Measurements from ENCODE around the gene TIAM1.
"Not testable (repeated sequence)": the region's sequence is repeated elsewhere in the genome, so short reads cannot be mapped to it uniquely, and the experiment has no call there.

Gene TIAM1

DNA sequence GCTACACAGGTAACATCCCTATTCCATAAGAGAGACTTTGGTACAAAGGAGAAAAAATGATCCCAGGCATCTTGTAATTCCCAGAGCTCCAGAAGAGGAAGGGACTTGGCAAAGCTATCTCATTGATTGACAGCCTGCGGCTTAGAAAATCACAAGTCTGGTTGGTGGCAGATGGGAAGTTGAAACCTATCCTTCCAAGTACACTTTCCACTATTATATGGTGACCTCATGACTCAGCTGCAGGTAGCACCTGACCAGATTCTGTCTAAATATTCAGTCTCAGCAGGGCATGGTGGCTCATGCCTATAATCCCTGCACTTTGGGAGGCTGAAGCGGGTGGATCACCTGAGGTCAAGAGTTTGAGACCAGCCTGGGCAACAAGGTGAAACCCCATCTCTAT, 89.9 kb downstream of the TIAM1 start:
- no peak for DNase-seq (ENCODE audit: low spot score)

DNA sequence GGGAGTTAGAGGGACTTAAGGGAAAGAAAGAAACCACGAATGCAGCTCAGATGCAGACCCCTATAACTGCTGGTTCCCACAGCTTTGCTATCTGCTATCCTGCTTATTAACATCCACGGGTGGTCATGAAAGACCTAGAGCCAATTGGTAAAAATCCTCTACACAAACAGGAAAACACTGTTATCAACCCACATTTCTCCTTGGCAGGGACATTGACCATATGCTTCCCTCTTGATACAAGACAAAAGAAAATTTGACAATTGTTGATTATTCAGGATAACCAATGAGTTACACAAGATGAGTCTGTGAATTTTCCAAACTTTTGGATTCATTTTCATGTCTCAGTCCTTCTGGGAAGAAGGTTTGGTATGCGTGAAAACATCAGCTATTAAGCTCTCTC, 90.4 kb downstream of the TIAM1 start:
- no peak for DNase-seq (ENCODE audit: low spot score)

DNA sequence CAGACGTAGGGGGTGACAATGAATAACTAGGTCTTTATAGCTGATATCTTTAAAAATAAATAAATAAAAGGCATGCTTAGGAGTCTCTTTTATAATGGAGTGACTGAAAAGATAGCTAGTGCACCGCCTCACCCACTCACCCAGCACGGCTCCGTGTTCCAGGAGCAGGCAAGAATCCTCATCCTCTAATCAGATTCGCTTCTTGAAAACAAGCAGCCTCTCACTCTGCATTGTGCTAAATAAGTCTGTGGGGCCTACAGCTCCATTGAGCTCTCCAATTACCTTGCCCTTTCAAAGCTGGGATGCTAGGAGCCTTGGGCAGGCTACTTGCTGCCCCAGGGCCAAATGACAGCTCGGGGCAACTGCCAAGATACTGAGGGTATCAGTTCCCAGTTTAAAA, 91.5 kb downstream of the TIAM1 start:
- DNase-seq (ENCODE audit: low spot score): no peak

DNA sequence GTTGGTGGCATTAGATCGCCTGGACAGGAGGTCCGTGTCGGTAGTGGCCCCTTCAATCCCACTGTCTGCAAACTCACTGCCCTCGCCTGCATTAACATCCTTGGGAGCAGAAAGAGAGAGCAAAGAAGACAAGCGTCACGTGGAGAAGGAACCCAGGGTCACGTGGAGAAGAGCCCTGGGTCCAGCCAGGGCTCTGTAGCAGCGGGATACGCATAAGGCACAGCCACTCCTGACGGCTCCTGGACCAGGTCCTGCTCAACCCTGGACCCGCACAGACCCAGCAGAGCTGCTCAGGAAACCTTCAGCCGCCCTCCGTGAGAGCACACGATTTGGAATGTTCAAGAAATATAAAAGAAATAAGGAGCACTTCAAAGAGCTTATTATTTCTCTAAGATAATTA, 92.0 kb downstream of the TIAM1 start:
- no peak for DNase-seq (ENCODE audit: low spot score)

DNA sequence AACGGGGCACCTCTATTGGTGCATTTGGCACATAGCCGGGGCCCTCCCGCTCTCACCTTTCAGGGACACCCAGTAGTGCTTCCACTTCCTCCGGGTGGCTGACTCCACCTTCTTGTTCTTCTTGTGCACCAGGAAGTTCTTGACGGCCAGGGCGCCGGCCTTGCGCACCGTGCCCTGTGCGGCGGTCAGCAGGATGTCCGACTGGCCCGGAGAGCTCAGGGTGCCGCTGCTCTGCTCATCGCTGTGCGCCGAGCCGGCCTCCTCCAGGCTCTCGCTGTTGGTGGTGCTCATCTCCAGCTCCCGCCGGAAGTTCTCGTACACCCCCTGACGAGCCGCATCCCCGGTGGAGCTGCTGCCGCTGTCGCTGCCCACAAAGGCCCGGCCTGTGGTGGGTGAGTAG, 92.4 kb downstream of the TIAM1 start:
- no peak for DNase-seq (ENCODE audit: low spot score)

DNA sequence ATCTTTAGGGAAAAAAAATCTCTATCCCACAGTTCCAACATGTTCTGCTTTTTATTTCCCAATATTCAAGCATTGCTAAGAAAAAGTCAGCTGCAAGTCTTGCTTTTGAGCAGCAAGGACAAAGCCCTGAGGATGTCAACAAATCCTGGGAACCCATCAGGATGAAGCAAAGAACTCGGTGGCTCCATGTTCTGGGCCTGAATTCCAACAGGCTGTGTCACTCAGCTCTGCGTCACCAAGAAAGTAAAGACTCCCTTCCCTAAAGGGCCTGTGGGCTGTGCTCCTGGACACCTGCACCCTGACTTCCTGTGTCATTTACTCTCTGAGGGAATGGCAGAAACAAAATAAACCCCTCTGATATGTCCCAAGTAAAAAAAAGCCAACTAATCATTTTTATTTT, 95.5 kb downstream of the TIAM1 start:
- DNase-seq (ENCODE audit: low spot score): no peak

DNA sequence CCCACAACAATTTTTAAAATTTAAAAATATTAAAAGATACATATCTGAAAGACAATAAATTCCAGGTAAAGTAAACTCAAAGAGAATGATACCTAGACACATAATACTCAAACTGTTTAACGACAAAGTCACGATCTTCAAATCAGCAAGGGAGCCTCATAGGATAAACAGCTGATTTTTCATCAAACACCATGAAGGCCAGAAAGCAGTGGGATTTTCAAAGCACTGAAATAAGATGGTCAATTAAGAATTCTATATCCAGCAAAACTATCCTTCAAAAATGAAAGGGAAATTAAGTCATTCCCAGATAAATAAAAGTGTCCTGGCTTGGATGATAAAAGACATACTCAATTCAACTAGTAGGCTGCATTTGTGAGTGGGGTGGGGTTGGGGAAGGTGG, 100.5 kb downstream of the TIAM1 start:
- DNase-seq (ENCODE audit: low spot score): no peak

DNA sequence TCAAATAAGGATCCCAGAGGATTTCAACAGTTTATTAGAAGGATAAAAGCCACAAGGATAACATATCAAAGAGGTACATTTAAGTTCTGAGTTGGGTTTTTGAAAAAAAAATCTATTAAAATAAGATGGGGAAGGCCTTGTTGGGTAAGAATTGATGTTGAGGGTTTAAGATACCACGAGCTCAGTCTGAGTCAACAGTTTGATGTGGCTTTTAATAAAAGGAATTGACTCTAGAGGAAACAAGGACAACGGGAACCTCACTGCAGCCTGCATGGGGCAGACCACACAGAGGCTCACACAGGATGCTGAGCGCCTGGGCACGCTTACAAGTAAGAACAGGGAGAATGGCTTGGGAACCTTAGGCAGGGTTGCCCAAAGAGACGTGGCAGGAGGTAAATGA, 107.5 kb downstream of the TIAM1 start:
- peak; percentile 93 for DNase-seq (ENCODE audit: low spot score)

DNA sequence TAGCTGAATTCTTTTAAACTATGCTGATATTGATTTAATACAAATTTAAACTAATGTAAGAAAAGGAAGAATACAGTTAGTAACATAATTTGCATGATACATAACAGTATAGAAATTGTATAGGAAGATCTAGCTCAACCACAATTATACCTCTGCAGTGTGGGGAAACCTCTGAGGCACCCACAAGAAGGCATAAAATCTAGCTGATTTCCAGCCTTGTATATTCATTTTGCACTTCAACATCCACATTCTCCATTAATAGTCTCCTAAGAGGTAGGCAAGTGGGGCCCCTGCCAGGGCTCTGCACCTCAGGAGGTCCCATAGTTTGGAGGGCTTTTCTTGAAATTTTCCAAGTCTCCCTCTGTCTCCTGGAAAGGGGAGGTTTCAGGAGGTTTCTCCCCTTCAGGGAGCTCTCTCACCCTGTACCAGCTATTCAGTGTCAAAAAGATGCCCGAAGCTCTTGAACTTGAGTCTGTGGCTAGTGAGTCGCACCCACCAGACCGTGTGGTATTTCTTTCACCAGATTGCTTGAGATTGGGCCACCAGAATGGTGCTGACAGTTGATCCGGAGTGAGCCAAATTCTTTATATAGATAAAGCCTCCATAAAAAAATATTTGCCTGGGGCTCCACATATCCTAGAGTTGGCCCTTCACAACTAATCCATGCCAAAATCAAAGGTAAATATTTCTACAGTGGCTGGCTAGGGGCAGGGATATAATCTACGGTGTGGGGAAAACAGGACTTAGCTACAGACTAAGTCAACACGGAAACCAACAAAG, 108.2 kb downstream of the TIAM1 start:
- no peak for DNase-seq (ENCODE audit: low spot score)

DNA sequence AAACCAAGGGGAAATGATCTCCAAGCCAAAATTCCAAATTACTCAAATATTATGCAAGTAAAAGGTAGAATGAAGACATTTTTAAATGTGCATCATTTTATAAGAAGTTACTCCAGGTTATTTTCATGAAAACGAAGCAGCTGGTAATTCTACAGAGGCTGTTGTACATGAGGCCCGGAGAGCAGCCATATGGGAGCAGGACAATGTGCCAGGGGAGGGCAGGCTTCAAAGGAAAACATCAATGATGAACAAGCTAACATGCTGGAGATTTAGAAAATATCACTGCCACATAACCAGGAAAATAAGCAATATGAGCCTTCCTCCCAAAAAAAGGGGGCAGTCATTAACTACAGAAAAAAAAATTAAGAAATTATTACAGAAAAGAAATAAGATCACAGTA, 109.1 kb downstream of the TIAM1 start:
- no peak for DNase-seq (ENCODE audit: low spot score)

DNA sequence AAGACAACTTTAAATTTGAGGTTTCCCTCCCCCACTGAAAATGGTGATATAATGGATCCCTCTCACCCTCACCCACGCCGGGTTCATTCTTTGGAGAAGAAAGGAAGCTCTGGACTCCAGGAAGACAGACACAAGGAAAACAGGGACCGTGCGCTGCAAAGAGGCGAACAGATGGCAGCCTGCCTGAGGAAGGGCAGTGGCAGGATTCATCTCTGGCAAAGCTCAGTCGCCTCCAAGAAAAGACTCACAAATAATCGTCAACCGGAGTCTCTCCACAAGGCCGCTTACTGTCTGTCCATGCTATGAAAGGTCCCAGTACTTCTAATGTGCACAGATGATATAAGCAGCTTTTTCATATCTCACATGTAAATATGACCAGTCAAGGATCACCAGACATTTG, 110.3 kb downstream of the TIAM1 start:
- DNase-seq (ENCODE audit: low spot score): no peak

DNA sequence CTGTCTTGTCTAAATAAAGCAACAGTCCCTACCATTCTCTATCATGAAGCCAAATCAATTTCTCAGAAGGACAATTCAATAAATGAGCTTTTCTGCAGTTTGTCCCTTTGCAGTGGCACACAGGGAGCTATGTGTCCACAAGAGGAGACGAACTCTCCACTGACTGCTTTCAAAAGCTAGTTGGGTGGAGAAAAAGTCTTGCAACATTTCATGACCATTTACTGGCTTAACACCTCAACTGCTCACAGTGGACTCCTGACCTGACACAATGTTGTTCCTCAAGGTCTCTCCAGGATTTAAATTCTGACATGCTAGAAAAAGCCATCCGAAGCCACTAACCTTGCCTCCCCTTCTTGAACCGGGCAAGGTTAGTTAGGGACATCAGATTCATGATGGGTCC, 111.7 kb downstream of the TIAM1 start:
- no peak for DNase-seq (ENCODE audit: low spot score)

DNA sequence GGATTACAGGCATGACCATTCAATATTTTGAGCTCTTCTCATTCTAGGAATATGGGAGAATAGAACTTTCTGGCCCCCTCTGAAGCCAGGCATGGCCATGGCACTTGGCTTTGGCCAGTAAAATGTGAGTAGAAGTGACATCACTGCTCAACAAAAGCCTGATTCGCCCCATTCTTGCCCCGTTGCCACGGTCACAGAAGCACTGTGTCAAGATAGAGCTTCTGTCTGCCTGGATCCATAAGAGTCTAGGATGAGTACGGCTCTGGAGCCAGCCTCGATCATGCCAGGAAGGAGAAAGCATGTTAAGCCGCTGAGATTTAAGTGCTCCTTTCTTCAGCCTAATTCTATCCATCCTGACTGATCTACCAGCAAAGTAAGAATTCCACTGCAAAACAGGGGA, 113.1 kb downstream of the TIAM1 start:
- no peak for DNase-seq (ENCODE audit: low spot score)

DNA sequence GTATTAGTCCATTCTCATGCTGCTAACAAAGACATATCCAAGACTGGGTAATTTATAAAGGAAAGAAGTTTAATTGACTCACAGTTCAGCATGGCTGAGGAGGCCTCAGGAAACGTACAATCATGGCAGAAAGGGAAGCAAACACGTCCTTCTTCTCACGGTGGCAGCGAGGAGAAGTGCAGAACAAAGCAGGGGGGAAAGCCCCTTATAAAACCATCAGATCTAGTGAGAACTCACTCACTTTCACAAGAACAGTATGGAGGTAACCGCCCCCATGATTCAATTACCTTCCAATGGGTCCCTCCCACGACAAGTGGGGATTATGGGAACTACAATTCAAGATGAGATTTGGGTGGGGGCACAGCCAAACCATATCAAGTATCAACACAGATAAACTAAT, 115.3 kb downstream of the TIAM1 start:
- not testable (repeated sequence) for DNase-seq (ENCODE audit: low spot score)

DNA sequence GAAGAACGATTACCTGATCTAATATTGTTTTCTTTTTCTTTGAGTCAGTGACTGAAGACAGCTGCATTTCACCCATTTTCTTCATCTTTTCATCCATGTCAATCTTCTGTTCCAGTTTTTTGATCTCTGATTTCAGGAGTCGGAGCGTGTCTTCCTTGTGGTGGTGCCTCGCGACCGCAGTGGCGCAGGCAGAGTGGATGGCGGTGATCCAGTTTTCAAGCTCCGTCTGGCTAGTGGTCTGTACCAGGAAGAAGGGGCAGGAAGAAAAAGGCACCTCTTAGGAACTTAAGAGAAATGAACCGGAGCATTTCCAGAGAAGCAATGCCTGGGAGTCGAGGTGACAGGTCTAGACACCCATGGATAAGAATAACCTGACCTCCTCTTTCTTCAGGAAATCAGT, 118.3 kb downstream of the TIAM1 start:
- no peak for DNase-seq (ENCODE audit: low spot score)

DNA sequence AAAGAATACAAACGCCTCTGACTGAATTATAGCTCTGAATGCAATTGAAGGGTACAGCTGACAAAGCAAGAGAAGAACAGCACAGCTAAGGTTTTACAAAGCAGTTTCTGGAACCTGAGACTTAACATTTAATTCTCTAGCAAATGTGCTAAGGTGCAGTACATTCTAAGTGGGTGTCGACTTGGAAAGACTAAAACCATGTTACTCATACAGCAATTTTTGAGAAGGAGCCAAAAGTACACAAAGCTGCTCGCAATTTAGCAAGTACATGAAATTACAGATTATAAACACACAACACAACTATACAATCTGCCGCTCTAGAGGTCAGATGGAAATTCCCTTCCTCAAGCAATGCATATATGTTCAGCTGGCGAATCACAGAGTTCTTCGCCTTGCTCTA, 121.9 kb downstream of the TIAM1 start:
- DNase-seq (ENCODE audit: low spot score): no peak

DNA sequence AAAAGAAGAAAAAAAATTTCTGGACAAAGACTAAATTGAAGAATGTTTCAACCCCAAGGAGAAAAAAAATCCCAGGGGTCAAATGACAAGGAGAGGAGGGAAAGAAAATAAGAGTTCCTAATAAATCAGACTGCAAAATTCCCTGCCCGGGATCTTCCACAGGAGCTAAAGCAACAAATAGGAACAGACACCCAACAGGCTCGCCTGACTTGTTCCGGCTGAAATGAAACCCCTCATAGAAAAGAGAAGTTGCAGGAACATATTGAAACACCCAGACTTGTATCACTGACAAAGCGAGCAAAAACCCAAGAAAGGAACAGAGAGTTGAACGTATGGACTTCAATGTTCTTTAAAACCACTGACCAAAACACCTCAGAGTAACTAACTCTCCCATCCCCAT, 123.0 kb downstream of the TIAM1 start:
- DNase-seq (ENCODE audit: low spot score): no peak

DNA sequence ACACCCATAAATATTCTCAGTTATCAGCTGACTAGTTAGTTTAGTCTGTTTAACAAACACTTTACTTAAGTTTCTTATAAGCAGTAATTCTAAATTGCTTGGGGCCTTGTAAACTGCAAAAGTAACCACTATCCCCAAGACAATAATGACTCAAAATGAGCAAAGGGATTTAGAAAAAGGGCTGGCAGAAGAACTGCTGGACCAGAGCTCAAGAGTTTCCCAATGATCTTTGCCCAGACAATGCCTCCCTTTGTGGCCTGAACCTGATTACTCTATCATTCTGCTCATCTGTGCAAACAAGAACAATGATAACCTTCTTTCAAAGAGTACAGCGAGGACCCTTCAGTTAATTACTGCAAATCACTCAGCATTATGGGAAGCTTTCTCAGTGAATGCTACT, 123.5 kb downstream of the TIAM1 start:
- DNase-seq (ENCODE audit: low spot score): peak; percentile 29

DNA sequence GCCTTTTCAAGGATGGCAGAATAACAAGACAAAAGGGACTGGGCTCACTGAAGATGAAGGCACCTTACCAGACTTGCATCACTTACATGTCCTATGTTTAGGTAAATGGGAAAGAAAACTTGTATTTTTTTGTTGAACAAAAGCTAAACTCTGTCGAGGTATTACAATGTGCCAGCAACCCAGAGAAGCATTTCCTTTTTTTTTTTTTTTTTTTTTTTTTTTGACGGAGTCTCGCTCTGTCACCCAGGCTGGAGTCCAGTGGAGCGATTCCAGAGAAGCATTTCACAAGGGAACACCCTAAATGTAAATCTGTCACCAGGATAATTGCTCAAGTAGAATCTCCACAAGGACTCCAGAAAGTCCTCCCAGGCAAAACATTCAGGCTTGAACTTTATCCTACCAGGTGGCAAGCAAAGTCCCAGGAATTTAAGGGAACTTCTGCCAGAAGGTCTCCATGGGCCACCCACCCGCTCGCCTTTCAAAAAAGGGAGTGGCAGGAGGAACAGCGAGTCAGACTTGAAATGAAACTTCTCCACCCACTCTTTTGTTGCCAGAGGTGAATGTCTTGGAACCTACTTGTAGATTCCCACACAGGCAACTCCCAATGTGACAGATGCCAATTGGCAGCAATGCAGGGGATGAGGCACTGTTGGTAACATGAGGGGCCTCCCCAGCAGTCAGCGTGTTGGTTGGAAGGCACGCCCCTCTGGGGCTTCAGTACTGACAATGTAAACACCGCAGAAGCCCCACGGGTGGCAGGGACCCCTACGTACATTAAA, 125.0 kb downstream of the TIAM1 start:
- DNase-seq (ENCODE audit: low spot score): peak; percentile 22

DNA sequence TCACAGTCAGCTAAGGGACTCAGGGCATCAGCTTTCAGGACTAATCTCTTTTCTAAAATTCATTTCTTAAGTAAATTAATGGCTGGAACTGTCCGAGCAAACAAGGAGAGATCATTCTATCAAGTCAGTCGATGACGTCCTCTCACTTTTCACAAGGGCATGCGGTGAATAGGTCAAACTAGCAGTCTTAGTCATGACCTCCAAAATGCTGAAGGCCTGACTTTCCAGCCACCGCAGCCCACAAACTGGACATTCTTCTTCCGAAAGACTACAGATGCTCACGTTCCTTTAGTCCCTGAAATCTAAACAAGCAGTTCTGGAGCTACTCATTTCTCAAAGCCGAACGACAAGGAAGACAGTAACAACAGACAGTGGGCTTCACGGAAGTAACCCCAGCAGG, 127.9 kb downstream of the TIAM1 start:
- DNase-seq (ENCODE audit: low spot score): no peak

DNA sequence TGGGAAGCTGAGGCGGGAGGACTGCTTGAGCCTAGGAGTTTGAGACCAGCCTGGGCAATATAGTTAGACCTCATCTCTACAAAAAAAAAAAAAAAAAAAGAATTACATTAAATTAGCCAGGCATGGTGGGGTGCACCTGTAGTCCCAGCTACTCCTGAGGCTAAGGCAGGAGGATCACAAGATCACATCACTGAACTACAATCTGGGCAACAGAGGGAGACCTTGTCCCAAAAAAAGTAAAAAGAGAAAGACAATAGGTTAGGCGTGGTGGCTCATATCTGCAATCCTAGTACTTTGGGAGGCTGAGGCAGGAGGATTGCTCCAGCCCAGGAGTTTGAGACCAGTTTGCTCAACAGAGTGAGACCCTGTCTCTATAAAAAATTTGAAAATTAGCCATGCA, 130.3 kb downstream of the TIAM1 start:
- no peak for DNase-seq (ENCODE audit: low spot score)

DNA sequence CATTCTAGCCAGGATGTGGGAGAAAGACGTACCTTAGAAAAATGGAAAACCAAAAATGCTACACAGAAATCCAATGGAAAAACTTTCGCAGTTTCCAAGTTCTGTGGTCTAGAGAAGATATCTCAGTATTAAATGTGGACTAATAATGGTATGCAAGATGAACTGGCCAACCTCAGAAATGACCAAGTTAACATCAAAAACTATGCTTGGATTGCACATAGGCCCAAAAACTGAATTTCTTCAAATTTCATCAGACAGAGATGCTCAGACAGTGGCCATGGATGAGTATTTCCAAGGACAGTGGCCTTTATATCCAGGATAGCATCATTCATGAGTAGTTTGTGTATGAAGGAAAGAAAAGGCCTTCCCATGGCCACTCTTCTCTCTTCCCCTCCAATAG, 132.2 kb downstream of the TIAM1 start:
- no peak for DNase-seq (ENCODE audit: low spot score)

DNA sequence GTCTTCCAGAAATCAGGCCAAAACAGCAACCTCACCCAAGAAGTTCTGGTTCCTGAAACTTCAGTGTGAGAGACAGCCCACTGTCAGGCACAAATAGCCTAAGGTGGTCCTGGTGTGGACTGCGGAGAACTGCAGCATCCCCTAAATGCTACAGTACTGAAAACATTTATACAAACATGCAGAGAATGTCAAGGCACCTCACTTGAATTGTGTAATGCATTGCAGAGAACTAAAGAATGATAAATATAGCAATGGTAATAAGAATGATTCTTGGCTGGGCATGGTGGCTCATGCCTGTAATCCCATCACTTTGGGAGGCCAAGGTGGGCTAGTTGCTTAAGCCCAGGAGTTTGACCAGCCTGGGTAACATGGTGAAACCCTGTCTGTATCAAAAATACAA, 138.6 kb downstream of the TIAM1 start:
- no peak for DNase-seq (ENCODE audit: low spot score)

DNA sequence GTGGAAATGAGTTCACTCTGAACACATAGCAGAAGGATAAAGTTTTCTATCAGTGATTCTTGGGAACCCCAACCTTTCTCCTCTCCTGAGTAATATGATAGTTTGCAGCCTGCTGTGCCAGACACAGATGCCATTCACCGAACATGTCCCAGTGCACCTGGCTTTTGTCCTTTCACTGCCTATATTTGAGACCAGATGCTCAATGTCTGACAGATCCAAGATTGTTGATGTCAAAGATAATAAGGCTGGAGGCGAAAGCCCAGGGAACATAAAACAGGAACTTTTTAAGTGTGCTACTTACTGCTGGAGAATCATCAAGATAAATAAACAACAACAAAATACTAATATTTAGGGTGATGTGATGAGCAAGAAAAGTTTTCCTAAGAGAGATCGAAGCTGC, 139.3 kb downstream of the TIAM1 start:
- no peak for DNase-seq (ENCODE audit: low spot score)

Measured in SW480 (cell line).